Measurements from ENCODE around the gene HTRA1.

Gene HTRA1

DNA sequence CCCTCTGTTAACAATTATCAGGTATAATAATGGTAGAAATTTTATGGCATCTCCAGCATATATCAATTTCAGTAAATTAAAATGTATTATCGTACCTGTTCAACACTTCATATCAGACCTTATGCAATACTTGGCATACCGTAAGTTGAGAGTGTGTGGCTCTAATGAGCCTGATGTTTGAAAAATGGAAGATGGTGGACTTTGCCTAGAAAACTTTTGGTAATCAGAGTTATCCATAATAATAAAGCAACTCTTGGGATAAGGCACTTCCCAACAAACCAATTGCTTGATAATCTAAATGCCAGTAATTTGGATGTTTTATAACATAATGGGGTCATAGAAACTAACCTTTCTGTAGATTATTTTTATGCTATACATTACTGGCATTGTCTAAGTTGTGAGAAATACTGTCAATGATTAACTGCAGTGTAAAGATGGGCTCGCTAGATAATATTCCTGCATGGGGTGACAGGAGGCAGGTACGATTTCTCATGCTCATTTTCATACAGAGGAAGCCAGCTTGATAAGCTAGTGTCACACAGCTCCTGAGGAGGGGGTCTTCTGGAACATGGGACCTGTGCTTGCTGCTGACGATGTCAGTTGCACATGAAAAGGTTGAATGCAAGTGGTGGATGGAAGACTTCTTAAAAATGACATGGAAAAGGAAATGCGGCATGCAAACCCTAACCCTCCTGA is 71.4 kb downstream of the HTRA1 start:
- TF ChIP-seq ZFP3 (CRISPR knock-in tag; IDR thresholded peaks at IDR 0.05): no peak
- no peak for TF ChIP-seq GLIS3 (CRISPR knock-in tag; IDR thresholded peaks at IDR 0.05)
- no peak for TF ChIP-seq ZC3H10 (CRISPR knock-in tag; IDR thresholded peaks at IDR 0.05)
- no peak for TF ChIP-seq PPARA (CRISPR knock-in tag; IDR thresholded peaks at IDR 0.05; ENCODE audit: borderline replicate concordance)
- no peak for TF ChIP-seq ESRRG (CRISPR knock-in tag; IDR thresholded peaks at IDR 0.05)
- TF ChIP-seq, protein P1, sequence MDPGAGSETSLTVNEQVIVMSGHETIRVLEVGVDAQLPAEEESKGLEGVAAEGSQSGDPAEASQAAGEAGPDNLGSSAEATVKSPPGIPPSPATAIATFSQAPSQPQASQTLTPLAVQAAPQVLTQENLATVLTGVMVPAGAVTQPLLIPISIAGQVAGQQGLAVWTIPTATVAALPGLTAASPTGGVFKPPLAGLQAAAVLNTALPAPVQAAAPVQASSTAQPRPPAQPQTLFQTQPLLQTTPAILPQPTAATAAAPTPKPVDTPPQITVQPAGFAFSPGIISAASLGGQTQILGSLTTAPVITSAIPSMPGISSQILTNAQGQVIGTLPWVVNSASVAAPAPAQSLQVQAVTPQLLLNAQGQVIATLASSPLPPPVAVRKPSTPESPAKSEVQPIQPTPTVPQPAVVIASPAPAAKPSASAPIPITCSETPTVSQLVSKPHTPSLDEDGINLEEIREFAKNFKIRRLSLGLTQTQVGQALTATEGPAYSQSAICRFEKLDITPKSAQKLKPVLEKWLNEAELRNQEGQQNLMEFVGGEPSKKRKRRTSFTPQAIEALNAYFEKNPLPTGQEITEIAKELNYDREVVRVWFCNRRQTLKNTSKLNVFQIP (CRISPR knock-in tag; IDR thresholded peaks at IDR 0.05; ENCODE audit: borderline replicate concordance, low read depth): no peak
- TF ChIP-seq TCF4 (CRISPR knock-in tag; IDR thresholded peaks at IDR 0.05; ENCODE audit: borderline replicate concordance): no peak
- no peak for TF ChIP-seq ZNF70 (CRISPR knock-in tag; IDR thresholded peaks at IDR 0.05)
- TF ChIP-seq ZFP30 (CRISPR knock-in tag; IDR thresholded peaks at IDR 0.05): no peak
- TF ChIP-seq CSDC2 (CRISPR knock-in tag; IDR thresholded peaks at IDR 0.05): no peak
- TF ChIP-seq BACH2 (CRISPR knock-in tag; IDR thresholded peaks at IDR 0.05; ENCODE audit: borderline replicate concordance): no peak
- TF ChIP-seq, protein P2, sequence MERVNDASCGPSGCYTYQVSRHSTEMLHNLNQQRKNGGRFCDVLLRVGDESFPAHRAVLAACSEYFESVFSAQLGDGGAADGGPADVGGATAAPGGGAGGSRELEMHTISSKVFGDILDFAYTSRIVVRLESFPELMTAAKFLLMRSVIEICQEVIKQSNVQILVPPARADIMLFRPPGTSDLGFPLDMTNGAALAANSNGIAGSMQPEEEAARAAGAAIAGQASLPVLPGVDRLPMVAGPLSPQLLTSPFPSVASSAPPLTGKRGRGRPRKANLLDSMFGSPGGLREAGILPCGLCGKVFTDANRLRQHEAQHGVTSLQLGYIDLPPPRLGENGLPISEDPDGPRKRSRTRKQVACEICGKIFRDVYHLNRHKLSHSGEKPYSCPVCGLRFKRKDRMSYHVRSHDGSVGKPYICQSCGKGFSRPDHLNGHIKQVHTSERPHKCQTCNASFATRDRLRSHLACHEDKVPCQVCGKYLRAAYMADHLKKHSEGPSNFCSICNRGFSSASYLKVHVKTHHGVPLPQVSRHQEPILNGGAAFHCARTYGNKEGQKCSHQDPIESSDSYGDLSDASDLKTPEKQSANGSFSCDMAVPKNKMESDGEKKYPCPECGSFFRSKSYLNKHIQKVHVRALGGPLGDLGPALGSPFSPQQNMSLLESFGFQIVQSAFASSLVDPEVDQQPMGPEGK (CRISPR knock-in tag; IDR thresholded peaks at IDR 0.05; ENCODE audit: borderline replicate concordance): no peak
- no peak for TF ChIP-seq ZNF8 (CRISPR knock-in tag; IDR thresholded peaks at IDR 0.05)
- no peak for ATAC-seq

- TF ChIP-seq ARNTL (CRISPR knock-in tag; IDR thresholded peaks at IDR 0.05; ENCODE audit: borderline replicate concordance, low read depth) (no peak), ZFP3 (CRISPR knock-in tag; IDR thresholded peaks at IDR 0.05) (no peak), ZC3H10 (CRISPR knock-in tag; IDR thresholded peaks at IDR 0.05) (no peak), BACH2 (CRISPR knock-in tag; IDR thresholded peaks at IDR 0.05; ENCODE audit: borderline replicate concordance) (no peak), RARB (CRISPR knock-in tag; IDR thresholded peaks at IDR 0.05) (no peak), ISL1 (CRISPR knock-in tag; IDR thresholded peaks at IDR 0.05) (no peak), OSR1 (CRISPR knock-in tag; IDR thresholded peaks at IDR 0.05) (no peak), ZNF565 (CRISPR knock-in tag; conservative IDR thresholded peaks at IDR 0.05; ENCODE audit: low read depth) (no peak), PPARA (CRISPR knock-in tag; IDR thresholded peaks at IDR 0.05; ENCODE audit: borderline replicate concordance) (no peak), ZNF8 (CRISPR knock-in tag; IDR thresholded peaks at IDR 0.05) (no peak), ESRRG (CRISPR knock-in tag; IDR thresholded peaks at IDR 0.05) (no peak), ZFP30 (CRISPR knock-in tag; IDR thresholded peaks at IDR 0.05) (no peak), GLIS3 (CRISPR knock-in tag; IDR thresholded peaks at IDR 0.05) (no peak), TOX (CRISPR knock-in tag; IDR thresholded peaks at IDR 0.05; ENCODE audit: borderline replicate concordance) (no peak), CSDC2 (CRISPR knock-in tag; IDR thresholded peaks at IDR 0.05) (no peak), SNAI2 (CRISPR knock-in tag; IDR thresholded peaks at IDR 0.05) (no peak), TSHZ2 (CRISPR knock-in tag; IDR thresholded peaks at IDR 0.05) (no peak)
- TF ChIP-seq, protein P1 (CRISPR knock-in tag; IDR thresholded peaks at IDR 0.05; ENCODE audit: borderline replicate concordance, low read depth): no peak
- TF ChIP-seq, protein P2 (CRISPR knock-in tag; IDR thresholded peaks at IDR 0.05; ENCODE audit: borderline replicate concordance): no peak
- TF ChIP-seq, protein P3, sequence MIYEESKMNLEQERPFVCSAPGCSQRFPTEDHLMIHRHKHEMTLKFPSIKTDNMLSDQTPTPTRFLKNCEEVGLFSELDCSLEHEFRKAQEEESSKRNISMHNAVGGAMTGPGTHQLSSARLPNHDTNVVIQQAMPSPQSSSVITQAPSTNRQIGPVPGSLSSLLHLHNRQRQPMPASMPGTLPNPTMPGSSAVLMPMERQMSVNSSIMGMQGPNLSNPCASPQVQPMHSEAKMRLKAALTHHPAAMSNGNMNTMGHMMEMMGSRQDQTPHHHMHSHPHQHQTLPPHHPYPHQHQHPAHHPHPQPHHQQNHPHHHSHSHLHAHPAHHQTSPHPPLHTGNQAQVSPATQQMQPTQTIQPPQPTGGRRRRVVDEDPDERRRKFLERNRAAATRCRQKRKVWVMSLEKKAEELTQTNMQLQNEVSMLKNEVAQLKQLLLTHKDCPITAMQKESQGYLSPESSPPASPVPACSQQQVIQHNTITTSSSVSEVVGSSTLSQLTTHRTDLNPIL (CRISPR knock-in tag; IDR thresholded peaks at IDR 0.05; ENCODE audit: low read depth): no peak
- ATAC-seq: no peak
Measured at GRCh38 chr10:122537545-122537944, 76.2 kb downstream of the HTRA1 start.

Data from SK-N-SH treated with all-trans-retinoic acid at 6 μM for 48 hours (cell line).